ENCODE data around the gene RAB13.

DNA sequence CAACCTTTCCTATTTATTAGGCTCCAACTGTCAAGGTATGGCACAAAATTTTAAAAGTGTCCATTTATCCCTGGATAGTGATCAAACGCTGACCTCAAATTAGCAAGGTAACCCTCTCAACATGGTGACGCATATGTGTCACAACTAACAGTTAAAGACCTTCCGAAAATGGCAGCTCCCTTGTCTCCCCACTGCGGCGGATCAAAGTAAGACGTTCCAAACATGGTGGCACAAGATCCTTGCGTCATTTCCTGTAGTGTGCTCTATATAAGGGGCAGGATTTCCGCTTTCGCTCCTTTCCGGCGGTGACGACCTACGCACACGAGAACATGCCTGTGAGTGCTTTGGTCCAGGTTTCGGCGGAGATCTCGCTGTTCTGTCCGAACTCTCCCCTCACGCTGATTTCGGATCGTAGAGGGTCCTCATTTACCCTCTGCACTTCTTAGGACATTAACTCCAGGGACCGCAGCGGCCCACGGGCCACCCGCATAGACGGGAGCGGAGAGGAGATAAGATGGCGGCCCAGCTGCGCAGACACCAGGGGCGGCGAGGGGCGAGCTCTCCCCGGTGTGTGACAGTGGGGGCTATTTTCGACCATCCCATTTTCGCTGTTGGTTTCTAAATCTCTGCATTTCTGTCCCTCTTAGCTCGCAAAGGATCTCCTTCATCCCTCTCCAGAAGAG is 4.5 kb upstream of the RAB13 start, which contains the start of gene RPS27:
- TF ChIP-seq, protein P1, sequence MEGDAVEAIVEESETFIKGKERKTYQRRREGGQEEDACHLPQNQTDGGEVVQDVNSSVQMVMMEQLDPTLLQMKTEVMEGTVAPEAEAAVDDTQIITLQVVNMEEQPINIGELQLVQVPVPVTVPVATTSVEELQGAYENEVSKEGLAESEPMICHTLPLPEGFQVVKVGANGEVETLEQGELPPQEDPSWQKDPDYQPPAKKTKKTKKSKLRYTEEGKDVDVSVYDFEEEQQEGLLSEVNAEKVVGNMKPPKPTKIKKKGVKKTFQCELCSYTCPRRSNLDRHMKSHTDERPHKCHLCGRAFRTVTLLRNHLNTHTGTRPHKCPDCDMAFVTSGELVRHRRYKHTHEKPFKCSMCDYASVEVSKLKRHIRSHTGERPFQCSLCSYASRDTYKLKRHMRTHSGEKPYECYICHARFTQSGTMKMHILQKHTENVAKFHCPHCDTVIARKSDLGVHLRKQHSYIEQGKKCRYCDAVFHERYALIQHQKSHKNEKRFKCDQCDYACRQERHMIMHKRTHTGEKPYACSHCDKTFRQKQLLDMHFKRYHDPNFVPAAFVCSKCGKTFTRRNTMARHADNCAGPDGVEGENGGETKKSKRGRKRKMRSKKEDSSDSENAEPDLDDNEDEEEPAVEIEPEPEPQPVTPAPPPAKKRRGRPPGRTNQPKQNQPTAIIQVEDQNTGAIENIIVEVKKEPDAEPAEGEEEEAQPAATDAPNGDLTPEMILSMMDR (conservative IDR thresholded peaks at IDR 0.05; ENCODE audit: low read length) = no peak
- TF ChIP-seq EZH2phosphoT487 (IDR thresholded peaks at IDR 0.05; ENCODE audit: borderline replicate concordance) = no peak
